Measurements from ENCODE around the gene ATXN3L. TPM values are rescaled to one million over a fixed set of nuclear protein-coding genes. Genes with fewer than 3 reads are reported as not detected.

The ATXN3L gene
- total and polyA plus RNA-seq, 2 of the 8 experiments (the other 6 are each of a cell fraction or from before 2014, with no cell fraction given) = not detected

DNA sequence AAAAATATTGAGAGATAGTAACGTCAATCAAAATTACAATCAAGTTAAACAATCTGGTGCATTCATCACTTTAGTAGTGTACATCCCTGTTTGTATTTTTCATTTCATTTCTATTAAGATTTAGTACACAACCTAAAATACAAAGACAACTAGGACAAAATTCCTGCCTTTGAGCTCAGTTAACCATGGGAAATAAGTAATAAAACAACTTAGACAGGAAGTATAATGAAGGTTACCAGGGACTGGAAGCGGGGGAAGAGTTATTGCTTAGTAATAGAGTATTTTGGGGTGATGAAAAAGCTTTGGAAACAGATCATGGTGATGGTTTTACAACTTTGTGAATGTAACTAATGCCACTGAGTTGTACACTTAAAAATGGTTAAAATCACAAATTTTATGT lies 25.6 kb upstream of the ATXN3L start:
- Histone ChIP-seq H3K9me3 (ENCODE audit: insufficient read depth in 2 of 2, low read depth in 1 of 2, low read length in 1 of 2) (no peaks in the 10 kb centered on the region), H3K4ac (replicated peaks; ENCODE audit: insufficient read length, low read depth, low read length) (no peak overlapping the region), H3K14ac (ENCODE audit: insufficient read length) (no peak overlapping the region), H2AFZ (ENCODE audit: low read length) (no peak overlapping the region), H4K91ac (replicated peaks; ENCODE audit: insufficient read length, low read length) (no peak overlapping the region), H4K20me1 (replicated peaks in 1 of 2; ENCODE audit: control insufficient read depth in 1 of 2, insufficient read depth in 2 of 2, low read length in 2 of 2) (no peaks in the 10 kb centered on the region), H3K56ac (replicated peaks; ENCODE audit: insufficient read length, low read depth, low read length) (no peak overlapping the region), H3K27ac (ENCODE audit: low read depth, low read length) (no peak overlapping the region), H2BK20ac (ENCODE audit: low read length) (no peak overlapping the region), H3K4me2 (ENCODE audit: insufficient read depth in 1 of 2, low read depth in 2 of 2, low read length in 2 of 2) (no peak overlapping the region), H3K27me3 (replicated peaks in 1 of 4; ENCODE audit: control insufficient read depth in 3 of 4, extremely low read depth in 1 of 4, insufficient read depth in 3 of 4, low read length in 3 of 4) (no peaks in the 10 kb centered on the region), H4K8ac (ENCODE audit: extremely low read depth, insufficient read depth, low read length) (no peak overlapping the region), H4K5ac (ENCODE audit: insufficient read length, low read depth, low read length) (no peak overlapping the region), H3K4me3 (ENCODE audit: extremely low read depth in 1 of 4, insufficient read depth in 2 of 4, low read depth in 3 of 4, low read length in 4 of 4) (no peak overlapping the region), H3K79me1 (ENCODE audit: low read depth, low read length) (no peaks in the 10 kb centered on the region), H3K79me2 (ENCODE audit: control insufficient read depth in 1 of 2, insufficient read depth in 2 of 2, low read length in 2 of 2) (no peaks in the 10 kb centered on the region), H2BK120ac (replicated peaks; ENCODE audit: low read depth, low read length) (no peak overlapping the region), H2BK12ac (ENCODE audit: low read depth, low read length) (no peak overlapping the region), H3K36me3 (ENCODE audit: control insufficient read depth in 2 of 4, insufficient read depth in 4 of 4, low read length in 3 of 4) (no peaks in the 10 kb centered on the region), H3K18ac (ENCODE audit: extremely low read depth, low read length) (no peak overlapping the region), H3K23me2 (ENCODE audit: low read depth, low read length) (no peaks in the 10 kb centered on the region), H3K9ac (replicated peaks in 1 of 4; ENCODE audit: extremely low read depth in 1 of 4, low read depth in 3 of 4, low read length in 3 of 4) (no peak overlapping the region), H3K23ac (ENCODE audit: insufficient read length) (no peak overlapping the region), H3K4me1 (replicated peaks in 1 of 4; ENCODE audit: control insufficient read depth in 3 of 4, insufficient read depth in 4 of 4, low read length in 3 of 4) (no peaks in the 10 kb centered on the region), H2BK5ac (ENCODE audit: low read depth, low read length) (no peak overlapping the region), H2BK15ac (ENCODE audit: low read length) (no peak overlapping the region), H2AK5ac (ENCODE audit: low read depth, low read length) (no peak overlapping the region)
- ChIA-PET CTCF (ENCODE audit: partially characterized antibody) (no interaction called here), POLR2A (ENCODE audit: partially characterized antibody) (no interaction called here)
- TF ChIP-seq KDM5A (IDR thresholded peaks at IDR 0.05; ENCODE audit: low read length) (no peak), CHD1 (IDR thresholded peaks at IDR 0.05; ENCODE audit: low read depth, low read length) (no peak), RBBP5 (IDR thresholded peaks at IDR 0.05; ENCODE audit: borderline replicate concordance, low read depth, low read length) (no peak)
- FAIRE-seq (no peak), DNase-seq (ENCODE audit: low read depth in 1 of 2, low spot score in 2 of 2) (no peak)
- WGBS, 2 experiments (ENCODE audit: extremely low coverage in 1 of 2, insufficient coverage in 1 of 2, insufficient read length in 1 of 2, insufficient replicate concordance in 2 of 2, low coverage in 1 of 2, low lambda C conversion rate in 2 of 2, missing lambda C conversion rate in 1 of 2) = 88% methylated on average over 2 of the region's 2 CpGs; no CpG with 5 or more reads in 1 of the 2 experiments
